ENCODE results near the gene CCDC187.

CCDC187 gene

GRCh38 chr9:136297766-136298735 is 5.8 kb downstream of the CCDC187 start:
- H3K9ac ChIP-seq (ENCODE audit: low read depth, low read length): no peak overlapping the region
- H3K4me1 ChIP-seq (ENCODE audit: control insufficient read depth, insufficient read depth, low read length): no peaks in the 10 kb centered on the region
- H3K27me3 ChIP-seq (ENCODE audit: control insufficient read depth, insufficient read depth, low read length): no peaks in the 10 kb centered on the region
- H3K36me3 ChIP-seq (ENCODE audit: control insufficient read depth, insufficient read depth, low read length): no peaks in the 10 kb centered on the region
- H3K4me3 ChIP-seq (ENCODE audit: low read depth, low read length): no peak overlapping the region
- H3K9me3 ChIP-seq (ENCODE audit: control insufficient read depth, insufficient read depth, low read length): no peaks in the 10 kb centered on the region

DNA sequence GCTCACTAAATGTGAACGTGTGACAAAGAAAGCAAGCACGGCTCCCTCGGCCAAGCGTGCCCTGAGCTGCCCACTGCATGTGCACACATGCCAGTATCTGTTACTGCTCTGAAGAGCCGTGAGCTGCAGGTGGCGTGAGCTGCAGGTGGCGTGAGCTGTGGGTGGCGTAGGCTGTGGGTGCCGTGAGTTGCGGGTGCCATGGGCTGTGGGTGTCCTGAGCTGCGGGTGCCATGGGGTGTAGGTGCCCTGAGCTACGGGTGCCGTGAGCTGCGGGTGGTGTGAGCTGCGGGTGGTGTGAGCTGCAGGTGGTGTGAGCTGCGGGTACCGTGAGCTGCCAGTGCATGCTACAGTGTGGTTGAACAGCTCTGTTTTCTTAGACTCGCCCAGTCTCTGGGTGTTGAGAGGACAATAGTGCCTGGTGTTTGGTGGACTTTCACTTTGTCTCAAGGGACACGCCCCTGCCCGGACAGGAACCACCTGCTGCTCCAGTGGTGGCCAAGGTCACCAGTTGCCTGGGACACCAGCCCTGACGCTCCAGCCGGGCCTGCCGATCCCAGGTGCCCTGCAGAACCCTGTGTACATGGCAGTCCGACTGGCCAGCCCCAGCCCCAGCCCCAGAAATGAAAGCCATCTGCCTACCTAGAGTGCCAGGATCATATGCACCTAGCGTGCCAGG is 6.7 kb downstream of the CCDC187 start:
- H3K36me3 ChIP-seq (ENCODE audit: control insufficient read depth, insufficient read depth, low read length): no peaks in the 10 kb centered on the region
- no peak overlapping the region for H3K4me3 ChIP-seq (ENCODE audit: low read depth, low read length)
- H3K27me3 ChIP-seq (ENCODE audit: control insufficient read depth, insufficient read depth, low read length): no peaks in the 10 kb centered on the region
- no peak overlapping the region for H3K9ac ChIP-seq (ENCODE audit: low read depth, low read length)
- H3K4me1 ChIP-seq (ENCODE audit: control insufficient read depth, insufficient read depth, low read length): no peaks in the 10 kb centered on the region
- no peaks in the 10 kb centered on the region for H3K9me3 ChIP-seq (ENCODE audit: control insufficient read depth, insufficient read depth, low read length)

DNA sequence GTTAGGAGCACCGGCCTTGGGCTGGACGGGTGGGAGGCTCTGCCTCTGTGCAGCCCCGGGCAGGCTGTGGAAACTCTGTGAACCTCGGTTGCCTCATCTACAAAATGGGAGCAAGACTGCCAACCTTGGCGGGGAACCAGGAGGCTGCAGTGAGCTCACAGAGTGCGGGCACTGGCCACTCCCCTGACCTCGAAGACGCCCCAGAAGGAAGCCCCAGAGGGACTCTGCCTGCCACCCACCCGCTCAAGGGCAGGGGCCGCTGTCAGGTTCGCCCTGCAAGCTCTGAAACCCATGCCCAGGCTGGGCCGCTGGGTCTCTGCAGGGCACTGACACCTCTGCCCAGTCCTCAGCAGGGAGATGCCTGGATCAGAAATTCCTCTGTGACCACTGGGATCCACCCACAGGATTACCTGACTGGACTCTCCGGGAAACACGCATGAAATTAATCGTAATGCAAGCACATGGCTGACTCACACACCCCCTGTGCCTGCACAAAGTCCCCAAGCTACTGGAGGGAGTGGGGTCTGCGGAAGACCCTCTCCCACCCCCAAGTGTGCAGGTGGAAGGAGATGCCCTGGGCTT is 7.4 kb downstream of the CCDC187 start:
- H3K4me1 ChIP-seq (ENCODE audit: control insufficient read depth, insufficient read depth, low read length): no peaks in the 10 kb centered on the region
- H3K9me3 ChIP-seq (ENCODE audit: control insufficient read depth, insufficient read depth, low read length): no peaks in the 10 kb centered on the region
- no peaks in the 10 kb centered on the region for H3K27me3 ChIP-seq (ENCODE audit: control insufficient read depth, insufficient read depth, low read length)
- no peak overlapping the region for H3K4me3 ChIP-seq (ENCODE audit: low read depth, low read length)
- no peaks in the 10 kb centered on the region for H3K36me3 ChIP-seq (ENCODE audit: control insufficient read depth, insufficient read depth, low read length)
- H3K9ac ChIP-seq (ENCODE audit: low read depth, low read length): no peak overlapping the region

DNA sequence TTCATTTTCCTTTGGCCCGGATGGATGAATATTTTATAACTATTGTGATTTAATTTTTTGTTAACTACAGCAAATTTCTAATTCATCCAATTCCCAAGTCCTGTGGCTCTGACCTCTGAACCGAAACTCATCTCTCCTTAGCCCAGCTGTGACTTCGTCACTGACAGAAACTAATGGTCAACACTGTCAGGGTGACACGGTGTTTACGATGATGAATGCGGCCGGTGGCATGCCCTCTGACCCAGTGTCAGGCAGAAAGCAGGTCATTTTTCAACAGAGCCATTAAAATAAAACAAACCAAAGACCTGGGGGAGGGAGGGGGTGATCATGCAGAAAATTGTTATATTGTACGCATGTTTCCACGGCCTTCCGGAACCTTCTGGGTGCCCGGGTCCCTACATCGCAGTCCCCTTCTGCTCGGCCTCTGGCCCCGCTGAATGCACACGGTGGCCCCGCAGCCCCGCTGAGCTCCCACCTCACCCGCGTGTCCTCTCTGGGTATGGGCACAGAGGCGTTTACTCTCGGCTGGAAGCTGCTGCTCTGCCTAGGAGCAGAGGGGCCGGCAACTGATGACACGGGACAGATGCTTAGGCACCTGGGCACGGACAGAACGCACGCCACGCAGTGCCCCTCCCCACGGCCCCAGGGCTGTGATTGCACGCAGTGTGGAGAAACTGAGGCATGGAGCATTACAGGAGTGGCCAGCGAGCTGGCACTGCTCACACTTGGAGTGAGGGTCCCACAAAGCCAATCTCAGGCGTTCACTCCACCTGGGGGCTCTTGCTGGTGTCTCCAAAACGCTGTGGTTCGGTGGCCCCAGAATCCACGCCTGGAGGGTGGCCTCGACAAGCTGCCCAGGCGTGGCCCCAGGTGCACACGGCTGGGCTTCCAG is 8.1 kb downstream of the CCDC187 start:
- no peaks in the 10 kb centered on the region for H3K9me3 ChIP-seq (ENCODE audit: control insufficient read depth, insufficient read depth, low read length)
- no peaks in the 10 kb centered on the region for H3K27me3 ChIP-seq (ENCODE audit: control insufficient read depth, insufficient read depth, low read length)
- H3K4me3 ChIP-seq (ENCODE audit: low read depth, low read length): no peak overlapping the region
- no peaks in the 10 kb centered on the region for H3K4me1 ChIP-seq (ENCODE audit: control insufficient read depth, insufficient read depth, low read length)
- no peak overlapping the region for H3K9ac ChIP-seq (ENCODE audit: low read depth, low read length)
- H3K36me3 ChIP-seq (ENCODE audit: control insufficient read depth, insufficient read depth, low read length): no peaks in the 10 kb centered on the region

DNA sequence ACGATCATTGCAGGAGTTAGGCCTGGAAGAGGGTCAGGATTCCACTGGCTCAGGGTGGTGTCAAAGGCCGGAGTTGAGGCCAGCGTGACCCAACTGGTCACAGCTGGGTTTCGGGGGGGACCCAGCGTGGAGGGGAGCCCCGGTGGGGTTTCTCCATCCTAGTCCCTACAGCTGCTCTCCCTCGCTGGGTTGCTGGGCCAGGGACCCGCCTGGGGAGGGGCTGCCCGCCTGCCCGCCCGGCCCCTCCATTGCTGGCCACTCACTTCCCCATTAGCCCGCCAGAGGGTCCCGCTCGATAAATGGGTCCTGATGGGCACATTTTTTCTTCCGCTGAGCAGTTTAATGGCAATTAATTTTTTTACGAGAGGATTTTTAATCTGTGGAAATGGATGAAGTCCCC is 8.8 kb downstream of the CCDC187 start:
- Histone ChIP-seq H3K9me3 (ENCODE audit: control insufficient read depth, insufficient read depth, low read length) (no peaks in the 10 kb centered on the region), H3K4me1 (ENCODE audit: control insufficient read depth, insufficient read depth, low read length) (no peaks in the 10 kb centered on the region), H3K27me3 (ENCODE audit: control insufficient read depth, insufficient read depth, low read length) (no peaks in the 10 kb centered on the region), H3K9ac (ENCODE audit: low read depth, low read length) (no peak overlapping the region), H3K4me3 (ENCODE audit: low read depth, low read length) (no peak overlapping the region), H3K36me3 (ENCODE audit: control insufficient read depth, insufficient read depth, low read length) (no peaks in the 10 kb centered on the region)

GRCh38 chr9:136294437-136294836 is 9.5 kb downstream of the CCDC187 start:
- no peaks in the 10 kb centered on the region for H3K27me3 ChIP-seq (ENCODE audit: control insufficient read depth, insufficient read depth, low read length)
- no peaks in the 10 kb centered on the region for H3K9me3 ChIP-seq (ENCODE audit: control insufficient read depth, insufficient read depth, low read length)
- no peaks in the 10 kb centered on the region for H3K36me3 ChIP-seq (ENCODE audit: control insufficient read depth, insufficient read depth, low read length)
- no peak overlapping the region for H3K4me3 ChIP-seq (ENCODE audit: low read depth, low read length)
- no peak overlapping the region for H3K9ac ChIP-seq (ENCODE audit: low read depth, low read length)
- H3K4me1 ChIP-seq (ENCODE audit: control insufficient read depth, insufficient read depth, low read length): no peaks in the 10 kb centered on the region

- Histone ChIP-seq H3K4me3 (ENCODE audit: low read depth, low read length) (no peak overlapping the region), H3K9ac (ENCODE audit: low read depth, low read length) (no peak overlapping the region), H3K4me1 (ENCODE audit: control insufficient read depth, insufficient read depth, low read length) (no peaks in the 10 kb centered on the region), H3K36me3 (ENCODE audit: control insufficient read depth, insufficient read depth, low read length) (no peaks in the 10 kb centered on the region), H3K27me3 (ENCODE audit: control insufficient read depth, insufficient read depth, low read length) (no peaks in the 10 kb centered on the region), H3K9me3 (ENCODE audit: control insufficient read depth, insufficient read depth, low read length) (no peaks in the 10 kb centered on the region)
Measured at GRCh38 chr9:136293476-136294077, 10.3 kb downstream of the CCDC187 start.

DNA sequence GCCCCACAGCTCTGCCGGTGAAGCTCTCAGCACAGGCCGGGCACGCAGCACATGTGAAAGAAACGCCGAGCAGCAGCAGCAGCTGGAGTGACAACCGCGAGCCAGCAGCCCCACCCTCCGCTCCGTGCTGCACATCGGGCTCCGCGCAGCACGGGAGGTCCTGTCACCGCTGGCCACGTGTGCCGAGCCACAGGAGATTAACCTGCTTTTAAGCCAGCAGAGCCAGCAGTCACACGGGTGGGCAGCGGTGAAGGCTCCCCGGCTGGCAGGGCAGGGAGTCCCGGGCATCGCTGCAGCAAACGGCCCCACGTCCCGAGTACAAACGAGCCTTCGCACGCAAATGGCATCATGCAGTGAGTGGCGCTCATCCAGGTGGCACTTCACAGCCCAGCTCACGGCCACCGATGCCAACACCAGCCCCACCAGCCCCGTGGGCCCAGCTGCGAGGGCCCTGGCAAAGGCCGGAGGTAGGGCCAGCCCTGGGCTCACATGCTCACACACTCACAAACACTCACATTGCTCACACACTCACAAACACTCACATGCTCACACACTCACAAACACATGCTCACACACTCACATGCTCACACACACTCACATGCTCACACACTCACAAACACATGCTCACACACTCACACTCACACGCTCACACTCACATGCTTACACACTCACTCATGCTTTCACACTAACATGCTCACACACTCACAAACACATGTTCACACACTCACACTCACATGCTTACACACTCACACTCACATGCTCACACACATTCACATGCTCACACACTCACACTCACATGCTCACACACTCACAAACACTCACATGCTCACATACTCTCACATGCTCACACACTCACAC is 11.1 kb downstream of the CCDC187 start:
- no peaks in the 10 kb centered on the region for H3K36me3 ChIP-seq (ENCODE audit: control insufficient read depth, insufficient read depth, low read length)
- no peaks in the 10 kb centered on the region for H3K27me3 ChIP-seq (ENCODE audit: control insufficient read depth, insufficient read depth, low read length)
- no peaks in the 10 kb centered on the region for H3K9me3 ChIP-seq (ENCODE audit: control insufficient read depth, insufficient read depth, low read length)
- no peaks in the 10 kb centered on the region for H3K4me1 ChIP-seq (ENCODE audit: control insufficient read depth, insufficient read depth, low read length)
- no peak overlapping the region for H3K9ac ChIP-seq (ENCODE audit: low read depth, low read length)
- H3K4me3 ChIP-seq (ENCODE audit: low read depth, low read length): no peak overlapping the region

GRCh38 chr9:136292026-136292538 is 11.8 kb downstream of the CCDC187 start:
- Histone ChIP-seq H3K4me1 (ENCODE audit: control insufficient read depth, insufficient read depth, low read length) (no peaks in the 10 kb centered on the region), H3K4me3 (ENCODE audit: low read depth, low read length) (no peak overlapping the region), H3K27me3 (ENCODE audit: control insufficient read depth, insufficient read depth, low read length) (no peaks in the 10 kb centered on the region), H3K36me3 (ENCODE audit: control insufficient read depth, insufficient read depth, low read length) (no peaks in the 10 kb centered on the region), H3K9me3 (ENCODE audit: control insufficient read depth, insufficient read depth, low read length) (no peaks in the 10 kb centered on the region), H3K9ac (ENCODE audit: low read depth, low read length) (no peak overlapping the region)

GRCh38 chr9:136291306-136292025 is 12.4 kb downstream of the CCDC187 start:
- no peaks in the 10 kb centered on the region for H3K36me3 ChIP-seq (ENCODE audit: control insufficient read depth, insufficient read depth, low read length)
- no peaks in the 10 kb centered on the region for H3K9me3 ChIP-seq (ENCODE audit: control insufficient read depth, insufficient read depth, low read length)
- H3K4me3 ChIP-seq (ENCODE audit: low read depth, low read length): no peak overlapping the region
- H3K4me1 ChIP-seq (ENCODE audit: control insufficient read depth, insufficient read depth, low read length): no peaks in the 10 kb centered on the region
- no peaks in the 10 kb centered on the region for H3K27me3 ChIP-seq (ENCODE audit: control insufficient read depth, insufficient read depth, low read length)
- no peak overlapping the region for H3K9ac ChIP-seq (ENCODE audit: low read depth, low read length)
